D721Med (cell line): ENCODE results near the gene SNRPB.

Experiments
- DNase-seq: peaks from one replicate; pipeline ENCODE4 v3.0.0; 2011; ENCODE audit warnings: low spot score; ENCODE audit not compliant: insufficient read length
- FAIRE-seq: peaks from 2 replicates; lab custom pipeline; 2011; peaks lifted over from hg19 to GRCh38; lab: Jason Lieb, UNC
- CTCF ChIP-seq: IDR thresholded peaks from 2 replicates; pipeline ENCODE4 v1.5.1; 2012; ENCODE audit warnings: mild to moderate bottlenecking, control low read depth; ENCODE audit not compliant: insufficient read depth; ENCODE audit errors: missing control alignments

SNRPB gene

GRCh38 chr20:2451422-2451821, 19.2 kb downstream of the SNRPB start:
- DNase-seq (no peak), FAIRE-seq (no peak)
- no peak for TF ChIP-seq CTCF

GRCh38 chr20:2449386-2449785, 21.2 kb downstream of the SNRPB start:
- FAIRE-seq (no peak), DNase-seq (no peak)
- TF ChIP-seq CTCF: no peak

- DNase-seq: no peak
- FAIRE-seq: no peak
- TF ChIP-seq CTCF: no peak
Measured at GRCh38 chr20:2446845-2447244, 23.7 kb downstream of the SNRPB start.

GRCh38 chr20:2431185-2431584, 39.4 kb downstream of the SNRPB start:
- no peak for TF ChIP-seq CTCF
- DNase-seq (no peak), FAIRE-seq (no peak)

GRCh38 chr20:2430538-2430937, 40.1 kb downstream of the SNRPB start:
- TF ChIP-seq CTCF: no peak
- FAIRE-seq (no peak), DNase-seq (no peak)

- DNase-seq: no peak
- no peak for FAIRE-seq
Measured at GRCh38 chr20:2429051-2429450, 41.5 kb downstream of the SNRPB start.

GRCh38 chr20:2421247-2421646, 49.3 kb downstream of the SNRPB start:
- DNase-seq (no peak), FAIRE-seq (no peak)
- peak; percentile 21 for TF ChIP-seq CTCF

More at GRCh38 chr20:2429051-2429450, 41.5 kb downstream of the SNRPB start:
- TF ChIP-seq CTCF: no peak
